C4-2B (cell line): ENCODE data around the gene USP2.

ENCODE experiments used
- CTCF ChIP-seq: fragments of 450-650 bp; conservative IDR thresholded peaks from 2 replicates; pipeline ENCODE4 v1.5.1; 2017; ENCODE audit warnings: mild to moderate bottlenecking
- ZFX ChIP-seq: fragments of 450-650 bp; IDR thresholded peaks from 2 replicates; pipeline ENCODE4 v1.6.1; 2017

GRCh38 chr11:119338318-119338890 lies 43.1 kb downstream of the USP2 start:
- TF ChIP-seq CTCF (peak; percentile 97), ZFX (no peak)
